Fibroblast of lung (primary cell): ENCODE results near the gene ECHS1. TPM values are rescaled to one million over a fixed set of nuclear protein-coding genes. Genes with fewer than 3 reads are reported as not detected.

ENCODE experiments used
- DNase-seq, 2 donors: peaks; one replicate each; pipeline versions ENCODE4 v3.0.0 to v3.0.0-alpha.2; 2010; ENCODE audit warnings: low read depth in 2 of 2
- H2AFZ ChIP-seq: 2 replicates; pipeline ENCODE4 v1.5.1; 2012; ENCODE audit warnings: low read length, control low read depth, inconsistent platforms
- H3K27ac ChIP-seq: 2 replicates; pipeline ENCODE4 v1.5.1; 2011; ENCODE audit warnings: low read length, control low read depth; ENCODE audit not compliant: insufficient read depth
- H3K27me3 ChIP-seq: 2 replicates; pipeline ENCODE4 v1.5.1; 2011; ENCODE audit warnings: mild to moderate bottlenecking, low read length; ENCODE audit not compliant: control insufficient read depth, insufficient read depth
- H3K36me3 ChIP-seq: 2 replicates; pipeline ENCODE4 v1.5.1; 2011; ENCODE audit warnings: low read length; ENCODE audit not compliant: control insufficient read depth, insufficient read depth
- H3K4me1 ChIP-seq: 2 replicates; pipeline ENCODE4 v1.5.1; 2011; ENCODE audit warnings: low read length; ENCODE audit not compliant: control insufficient read depth, insufficient read depth; ENCODE audit errors: extremely low read depth
- H3K4me2 ChIP-seq: 2 replicates; pipeline ENCODE4 v1.5.1; 2011; ENCODE audit warnings: low read length, control low read depth; ENCODE audit not compliant: insufficient read depth; ENCODE audit errors: extremely low read depth
- H3K4me3 ChIP-seq, 4 experiments: fragments of 200-600 bp in 1 of 4; sonication (generic) in 1 of 4; replicated peaks in 1 of 4; 2 replicates each; pipeline ENCODE4 v1.5.1; 2011 to 2016; ENCODE audit warnings: low read length in 4 of 4, low read depth in 3 of 4, mild to moderate bottlenecking in 3 of 4, control low read depth in 2 of 4, inconsistent platforms in 1 of 4, mixed read lengths in 1 of 4; ENCODE audit not compliant: insufficient read depth in 1 of 4; ENCODE audit errors: control extremely low read depth in 1 of 4
- H3K79me2 ChIP-seq: 2 replicates; pipeline ENCODE4 v1.5.1; 2012; ENCODE audit warnings: mild to moderate bottlenecking, low read length, inconsistent platforms; ENCODE audit not compliant: control insufficient read depth, insufficient read depth
- H3K9ac ChIP-seq: 2 replicates; pipeline ENCODE4 v1.5.1; 2011; ENCODE audit warnings: mild to moderate bottlenecking, low read length, control low read depth; ENCODE audit not compliant: insufficient read depth
- H3K9me3 ChIP-seq: 2 replicates; pipeline ENCODE4 v1.5.1; 2012; ENCODE audit warnings: low read depth, low read length; ENCODE audit not compliant: control insufficient read depth, insufficient read depth
- H4K20me1 ChIP-seq: 2 replicates; pipeline ENCODE4 v1.5.1; 2011; ENCODE audit warnings: low read length; ENCODE audit not compliant: control insufficient read depth, insufficient read depth; ENCODE audit errors: extremely low read depth
- CTCF ChIP-seq, 2 donors: IDR thresholded peaks in 1 of 2; conservative IDR thresholded peaks in 1 of 2; 1 replicate in 1 of 2; 2 replicates in 1 of 2; pipeline ENCODE4 v1.5.1; 2011 to 2012; ENCODE audit warnings: low read length in 2 of 2, control low read depth in 1 of 2, inconsistent platforms in 1 of 2, low read depth in 1 of 2, mild to moderate bottlenecking in 1 of 2
- EZH2 ChIP-seq: IDR thresholded peaks from 2 replicates; pipeline ENCODE4 v1.5.1; 2012; ENCODE audit warnings: low read length, control low read depth, mild to moderate bottlenecking; ENCODE audit errors: missing control alignments
- polyA plus RNA-seq, 2 donors: library from polyadenylated mRNA; depleted of rRNA in 1 of 2; stranded (reverse) in 1 of 2; unstranded in 1 of 2; fragments of >200 nt; gene quantifications; 2 replicates each; pipeline ENCODE4 v1.2.1, GENCODE V29; 2011 to 2012; ENCODE audit warnings: missing spikeins in 1 of 2
- total RNA-seq: library from RNA; depleted of rRNA; stranded (reverse); fragments of >200 nt; gene quantifications from 2 replicates; pipeline ENCODE4 v1.2.1, GENCODE V29; 2014

ECHS1 gene
- total and polyA plus RNA-seq, 2 donors (not counting 1 experiment from before 2014, with no cell fraction given) = 63.9 to 71.9 TPM

DNA sequence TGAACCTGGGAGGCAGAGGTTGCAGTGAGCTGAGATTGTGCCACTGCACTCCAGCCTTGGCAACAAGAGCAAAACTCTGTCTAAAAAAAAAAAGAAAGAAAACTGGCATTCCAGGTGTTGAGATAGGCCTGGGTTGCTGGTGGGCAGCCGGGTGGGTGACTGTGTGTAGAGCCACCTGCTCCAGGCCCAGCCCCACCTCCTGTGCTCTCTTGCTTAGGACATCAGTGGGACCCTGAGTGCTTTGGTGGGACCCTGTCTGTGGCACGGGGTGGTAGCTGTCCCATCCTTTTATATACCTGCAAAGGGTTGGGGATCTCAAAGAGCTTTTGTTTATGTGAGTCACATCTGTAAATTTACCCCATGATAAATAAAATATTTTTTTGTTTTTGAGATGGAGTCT is 12.1 kb upstream of the ECHS1 start:
- Histone ChIP-seq H3K4me1 (no peaks in the 10 kb centered on the region), H3K36me3 (no peaks in the 10 kb centered on the region), H3K4me2 (no peak overlapping the region), H3K9me3 (no peaks in the 10 kb centered on the region), H2AFZ (no peak overlapping the region), H3K27me3 (no peaks in the 10 kb centered on the region), H3K9ac (no peak overlapping the region), H3K27ac (no peak overlapping the region), H4K20me1 (no peaks in the 10 kb centered on the region), H3K79me2 (no peaks in the 10 kb centered on the region), H3K4me3 (no peak overlapping the region)
- TF ChIP-seq CTCF (conservative IDR thresholded peaks at IDR 0.05 in 1 of 2, IDR thresholded peaks at IDR 0.05 in 1 of 2; ENCODE audit: low read depth in 1 of 2, low read length in 2 of 2) (no peak), EZH2 (no peak)
- no peak for DNase-seq

GRCh38 chr10:133384071-133384470 is 10.9 kb upstream of the ECHS1 start:
- no peak overlapping the region for H3K27ac ChIP-seq
- no peaks in the 10 kb centered on the region for H3K4me1 ChIP-seq
- H3K4me3 ChIP-seq = no peak overlapping the region
- TF ChIP-seq CTCF (conservative IDR thresholded peaks at IDR 0.05 in 1 of 2, IDR thresholded peaks at IDR 0.05 in 1 of 2; ENCODE audit: low read depth in 1 of 2, low read length in 2 of 2) (no peak), EZH2 (no peak)
- H3K9ac ChIP-seq = no peak overlapping the region
- H3K27me3 ChIP-seq = no peaks in the 10 kb centered on the region
- DNase-seq = no peak
- no peaks in the 10 kb centered on the region for H3K36me3 ChIP-seq
- H3K9me3 ChIP-seq = no peaks in the 10 kb centered on the region
- H3K4me2 ChIP-seq = no peak overlapping the region
- no peak overlapping the region for H2AFZ ChIP-seq
- no peaks in the 10 kb centered on the region for H4K20me1 ChIP-seq
- no peaks in the 10 kb centered on the region for H3K79me2 ChIP-seq

- no peaks in the 10 kb centered on the region for H3K36me3 ChIP-seq
- no peak overlapping the region for H3K4me2 ChIP-seq
- TF ChIP-seq CTCF (conservative IDR thresholded peaks at IDR 0.05 in 1 of 2, IDR thresholded peaks at IDR 0.05 in 1 of 2; ENCODE audit: low read depth in 1 of 2, low read length in 2 of 2) = no peak
- no peak for TF ChIP-seq EZH2
- H3K9ac ChIP-seq = no peak overlapping the region
- no peak for DNase-seq
- H4K20me1 ChIP-seq = no peaks in the 10 kb centered on the region
- no peaks in the 10 kb centered on the region for H3K27me3 ChIP-seq
- no peaks in the 10 kb centered on the region for H3K4me1 ChIP-seq
- no peaks in the 10 kb centered on the region for H3K79me2 ChIP-seq
- no peak overlapping the region for H3K4me3 ChIP-seq
- no peaks in the 10 kb centered on the region for H3K9me3 ChIP-seq
- H3K27ac ChIP-seq = no peak overlapping the region
- no peak overlapping the region for H2AFZ ChIP-seq
These were observed 10.4 kb upstream of the ECHS1 start for GRCh38 chr10:133383551-133383950.
